ENCODE measurements around the gene SLC30A2.
A peak's percentile ranks its signal among the peaks of the same experiment; 100 is the strongest.

SLC30A2 gene

DNA sequence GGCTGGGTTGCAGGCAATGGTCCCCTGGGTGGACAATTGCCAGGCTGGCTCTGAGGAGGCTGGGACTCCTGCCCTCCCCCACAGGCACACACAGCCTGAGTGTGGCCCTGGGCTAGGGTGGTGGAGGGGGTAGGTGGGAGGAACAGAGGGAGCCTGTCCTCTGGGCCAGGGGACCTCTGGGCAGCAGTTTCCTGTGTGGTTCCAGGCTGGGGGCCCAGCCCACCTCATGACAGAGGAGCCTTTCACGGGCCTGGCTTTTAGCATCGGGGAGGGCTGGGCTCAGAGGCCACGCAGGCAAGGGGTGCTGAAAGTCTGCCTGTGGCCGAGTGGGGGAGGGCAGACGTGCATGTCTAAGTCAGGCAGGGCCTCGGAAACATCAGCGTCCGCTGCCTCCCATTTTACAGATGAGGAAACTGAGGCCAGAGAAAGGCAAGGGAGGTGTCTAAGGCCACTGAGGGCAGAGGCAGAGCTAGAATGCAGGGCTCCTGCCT is 17.4 kb downstream of the SLC30A2 start:
- no peak for TF ChIP-seq GATA3 (IDR thresholded peaks at IDR 0.05; ENCODE audit: low read depth, low read length)

GRCh38 chr1:26027716-26028489 is 18.0 kb downstream of the SLC30A2 start:
- TF ChIP-seq GATA3 (IDR thresholded peaks at IDR 0.05; ENCODE audit: low read depth, low read length) (no peak), GATA2 (IDR thresholded peaks at IDR 0.05; ENCODE audit: low read depth, low read length) (no peak)

- TF ChIP-seq GATA3 (IDR thresholded peaks at IDR 0.05; ENCODE audit: low read depth, low read length) (no peak), GATA2 (IDR thresholded peaks at IDR 0.05; ENCODE audit: low read depth, low read length) (no peak)
Measured at GRCh38 chr1:26025517-26025916, 20.4 kb downstream of the SLC30A2 start.

DNA sequence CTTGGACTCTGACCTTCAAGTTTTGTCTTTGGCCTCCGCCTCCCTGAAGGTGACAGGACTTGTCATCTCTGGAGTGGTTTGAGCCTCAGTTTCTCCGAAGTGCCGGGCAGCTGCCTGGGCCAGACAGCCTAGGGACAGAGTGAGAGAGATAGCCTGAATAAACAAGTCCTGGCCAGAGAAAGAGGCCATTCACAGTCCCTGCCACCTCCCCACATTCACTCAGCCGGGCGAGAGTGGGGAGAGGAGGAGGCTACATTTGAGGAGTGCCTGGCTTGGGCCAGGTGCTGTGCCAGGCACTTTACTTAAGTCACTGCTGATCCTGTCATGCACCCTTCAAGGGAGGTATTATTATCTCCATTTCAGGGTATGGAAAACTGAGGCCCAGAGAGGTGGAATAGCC is 20.9 kb downstream of the SLC30A2 start:
- TF ChIP-seq GATA3 (IDR thresholded peaks at IDR 0.05; ENCODE audit: low read depth, low read length) (no peak), GATA2 (IDR thresholded peaks at IDR 0.05; ENCODE audit: low read depth, low read length) (no peak)

DNA sequence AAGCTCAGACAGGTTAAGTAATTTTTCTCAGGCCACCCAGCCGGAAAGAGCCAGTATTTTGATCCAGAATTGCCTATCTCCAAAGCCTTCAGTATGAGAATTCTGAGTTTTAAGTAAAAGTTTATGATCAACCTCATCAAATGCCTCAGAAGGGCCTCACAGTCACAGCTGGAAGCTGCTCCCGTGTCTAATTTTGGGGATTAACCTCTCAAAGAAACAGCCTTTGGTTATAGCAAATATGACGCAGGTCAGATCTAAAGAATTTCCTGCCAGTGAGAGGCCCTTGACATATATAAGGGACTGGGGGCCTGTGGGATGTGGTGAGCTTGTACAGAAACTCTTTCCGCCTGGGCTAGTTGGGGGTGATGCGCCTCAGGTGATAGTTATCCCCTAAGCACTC is 22.1 kb downstream of the SLC30A2 start:
- TF ChIP-seq GATA2 (IDR thresholded peaks at IDR 0.05; ENCODE audit: low read depth, low read length) (no peak), GATA3 (IDR thresholded peaks at IDR 0.05; ENCODE audit: low read depth, low read length) (no peak)

DNA sequence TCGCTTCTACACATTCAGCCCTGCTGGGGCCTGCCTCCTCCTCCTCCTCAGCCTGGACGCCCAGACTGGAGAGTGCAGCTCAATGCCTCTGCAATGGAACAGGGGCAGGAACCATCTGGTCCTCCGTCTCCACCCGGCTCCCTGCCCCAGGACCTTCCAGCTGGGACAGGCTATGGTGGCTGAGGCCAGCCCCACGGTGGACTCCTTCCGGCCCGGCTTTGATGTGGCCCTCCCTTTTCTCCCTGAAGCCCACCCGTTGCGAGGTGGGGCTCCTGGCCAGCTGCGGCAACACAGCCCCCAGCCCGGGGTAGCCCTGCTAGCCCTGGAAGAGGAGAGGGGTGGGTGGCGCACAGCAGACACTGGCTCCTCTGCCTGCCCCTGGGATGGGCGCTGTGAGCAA is 22.9 kb downstream of the SLC30A2 start:
- TF ChIP-seq GATA2 (IDR thresholded peaks at IDR 0.05; ENCODE audit: low read depth, low read length) (no peak), GATA3 (IDR thresholded peaks at IDR 0.05; ENCODE audit: low read depth, low read length) (no peak)

GRCh38 chr1:26022404-26022779 is 23.5 kb downstream of the SLC30A2 start:
- TF ChIP-seq GATA2 (IDR thresholded peaks at IDR 0.05; ENCODE audit: low read depth, low read length), result no peak
- no peak for TF ChIP-seq GATA3 (IDR thresholded peaks at IDR 0.05; ENCODE audit: low read depth, low read length)

DNA sequence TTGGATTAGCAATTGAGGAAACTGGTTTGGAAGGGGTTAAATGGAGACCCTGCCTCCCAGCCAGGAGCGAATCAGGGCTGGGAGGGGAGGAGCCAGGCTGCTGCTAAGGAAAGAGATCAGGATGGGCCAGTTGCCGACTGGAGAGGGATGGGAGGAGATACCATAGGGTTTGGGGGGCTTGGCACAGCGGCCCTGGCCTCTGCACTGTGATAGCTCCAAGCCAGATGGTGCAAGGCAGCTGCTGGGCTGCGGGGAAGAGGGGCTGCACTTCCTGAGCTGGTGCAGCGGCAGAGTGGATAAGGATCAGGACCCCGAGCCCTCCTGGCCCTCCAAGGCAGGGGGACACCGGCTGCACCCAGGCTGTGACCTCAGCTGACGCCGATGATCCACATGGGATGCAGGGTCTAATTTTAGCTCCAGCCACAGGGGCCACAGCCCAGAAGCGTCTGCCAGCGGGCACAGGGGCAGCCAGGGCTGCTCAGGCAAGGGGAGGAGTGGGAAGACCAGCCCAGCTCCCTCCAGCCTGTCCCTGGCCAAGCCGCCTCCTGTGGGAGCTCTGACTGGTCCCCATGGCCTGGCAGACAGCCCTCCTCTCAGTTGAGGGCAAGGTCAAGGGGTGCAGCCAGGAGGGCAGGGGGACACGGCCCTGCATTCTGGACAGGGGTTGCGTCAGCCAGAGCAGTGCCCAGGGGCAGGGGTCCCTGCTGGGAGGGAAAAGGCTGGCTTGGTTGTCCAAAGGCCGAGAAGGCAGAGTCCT is 24.1 kb downstream of the SLC30A2 start, which contains the start of gene EXTL1:
Gene EXTL1 (plus strand): TSS at position 129 of the 757 bp plus-strand sequence. CDS start 872 bp downstream, outside the sequence.
- TF ChIP-seq GATA3 (IDR thresholded peaks at IDR 0.05; ENCODE audit: low read depth, low read length) (no peak), GATA2 (IDR thresholded peaks at IDR 0.05; ENCODE audit: low read depth, low read length) (peak; percentile 84)

DNA sequence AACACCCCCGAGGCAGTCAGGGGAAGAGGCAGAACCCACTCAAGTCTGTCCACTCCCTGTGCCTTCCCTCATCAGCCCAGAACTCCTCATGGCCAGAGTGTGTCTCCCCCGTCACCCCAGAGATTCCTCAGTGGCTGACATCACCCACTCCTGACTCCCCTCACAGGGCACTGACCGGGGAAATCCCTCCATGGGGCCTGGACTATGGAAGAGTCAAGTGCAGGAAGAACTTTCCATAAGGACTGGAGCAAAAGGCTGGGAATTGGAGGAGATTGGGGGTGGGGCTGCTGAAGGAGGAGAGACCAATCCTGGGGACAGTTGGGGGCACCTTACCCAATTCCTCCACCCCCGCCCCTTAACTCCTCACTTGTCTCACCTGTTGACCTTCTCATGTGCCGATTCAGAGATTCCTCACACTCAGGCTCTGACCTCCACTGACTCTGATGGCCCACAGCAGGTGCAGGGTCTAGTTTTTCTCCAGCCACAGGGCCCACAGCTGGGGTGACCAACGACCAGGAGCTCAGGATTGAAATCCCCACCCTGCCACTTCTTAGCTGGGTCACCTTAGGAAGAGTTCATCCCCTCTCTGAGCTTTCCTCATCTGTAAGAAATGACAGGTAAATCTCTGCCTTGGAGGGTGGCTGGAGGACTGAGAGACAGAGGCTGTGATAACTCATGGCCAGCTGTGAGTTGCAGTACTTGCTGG is 24.8 kb downstream of the SLC30A2 start:
- TF ChIP-seq GATA2 (IDR thresholded peaks at IDR 0.05; ENCODE audit: low read depth, low read length), result no peak
- TF ChIP-seq GATA3 (IDR thresholded peaks at IDR 0.05; ENCODE audit: low read depth, low read length), result no peak

- no peak for TF ChIP-seq GATA3 (IDR thresholded peaks at IDR 0.05; ENCODE audit: low read depth, low read length)
- no peak for TF ChIP-seq GATA2 (IDR thresholded peaks at IDR 0.05; ENCODE audit: low read depth, low read length)
Measured at GRCh38 chr1:26020330-26020768, 25.6 kb downstream of the SLC30A2 start.

DNA sequence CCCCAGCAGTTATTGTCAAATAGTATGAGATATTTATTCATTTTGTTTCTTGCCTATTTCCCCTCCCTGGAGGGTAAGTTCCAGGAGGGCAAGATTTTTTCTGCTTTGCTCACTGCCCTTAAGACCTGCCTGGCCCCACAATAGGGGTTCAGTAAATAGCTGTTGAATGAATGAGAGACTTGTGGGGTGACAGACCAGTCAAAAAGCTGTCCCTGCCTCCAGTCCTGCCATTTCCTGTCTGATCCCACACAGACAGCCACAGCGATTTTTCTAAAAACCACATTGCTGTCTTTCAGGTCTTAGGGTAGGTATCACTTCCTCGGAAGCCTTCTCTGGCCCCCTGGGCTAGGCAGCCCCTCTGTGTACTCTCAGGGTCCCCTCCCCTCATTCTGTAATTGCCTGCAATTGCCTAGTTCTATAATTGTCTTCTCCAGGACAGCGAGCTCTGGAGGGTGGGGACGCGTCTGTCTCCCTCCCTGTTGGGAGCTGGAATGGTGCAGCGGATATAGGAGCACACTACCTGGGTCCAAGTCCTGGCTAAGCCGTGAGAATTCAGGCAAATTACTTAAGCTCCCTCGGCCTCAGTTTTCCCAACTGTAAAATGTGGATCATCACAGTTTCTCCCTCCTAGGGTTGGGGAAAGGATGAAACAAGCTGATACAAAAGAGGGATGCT is 26.1 kb downstream of the SLC30A2 start:
- TF ChIP-seq GATA3 (IDR thresholded peaks at IDR 0.05; ENCODE audit: low read depth, low read length) (no peak), GATA2 (IDR thresholded peaks at IDR 0.05; ENCODE audit: low read depth, low read length) (no peak)

- TF ChIP-seq GATA3 (IDR thresholded peaks at IDR 0.05; ENCODE audit: low read depth, low read length) (no peak), GATA2 (IDR thresholded peaks at IDR 0.05; ENCODE audit: low read depth, low read length) (no peak)
Measured at GRCh38 chr1:26017606-26018005, 28.3 kb downstream of the SLC30A2 start.

DNA sequence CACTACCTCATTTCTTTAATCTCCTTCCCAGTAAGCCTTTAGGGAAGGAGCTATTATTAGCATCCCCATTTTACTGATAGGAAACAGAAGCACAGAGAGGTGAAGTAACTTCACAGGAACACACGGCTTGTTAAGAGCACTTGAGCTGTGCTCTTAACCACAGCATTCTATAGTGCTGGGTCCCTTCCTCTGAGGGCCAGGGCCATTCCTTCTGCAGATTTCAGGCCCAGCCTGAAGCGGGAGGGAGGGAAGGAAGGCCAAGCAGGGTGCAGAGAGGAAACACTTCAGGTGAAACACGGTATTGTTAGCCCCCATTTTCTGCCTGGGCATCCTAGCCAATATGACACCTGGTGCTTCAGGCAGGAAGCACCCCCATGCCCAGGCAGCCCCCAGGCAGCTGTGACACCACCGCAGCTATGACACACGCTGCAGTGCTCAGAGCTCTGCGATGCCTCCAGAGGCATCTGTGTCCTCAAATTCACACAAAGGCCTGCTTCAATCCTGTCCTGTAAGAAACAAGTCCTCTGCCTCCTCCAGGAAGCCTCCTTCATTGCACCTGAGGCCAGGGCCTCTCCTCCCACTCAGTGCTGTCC is 28.9 kb downstream of the SLC30A2 start:
- TF ChIP-seq GATA2 (IDR thresholded peaks at IDR 0.05; ENCODE audit: low read depth, low read length), result no peak
- TF ChIP-seq GATA3 (IDR thresholded peaks at IDR 0.05; ENCODE audit: low read depth, low read length), result no peak

Data from SH-SY5Y (cell line).